ENCODE results near the gene TEKT1. TPM values are rescaled to one million over a fixed set of nuclear protein-coding genes. Genes with fewer than 3 reads are reported as not detected.

The TEKT1 gene
- total and polyA plus RNA-seq, 2 experiments from 2014 or later, result not detected

DNA sequence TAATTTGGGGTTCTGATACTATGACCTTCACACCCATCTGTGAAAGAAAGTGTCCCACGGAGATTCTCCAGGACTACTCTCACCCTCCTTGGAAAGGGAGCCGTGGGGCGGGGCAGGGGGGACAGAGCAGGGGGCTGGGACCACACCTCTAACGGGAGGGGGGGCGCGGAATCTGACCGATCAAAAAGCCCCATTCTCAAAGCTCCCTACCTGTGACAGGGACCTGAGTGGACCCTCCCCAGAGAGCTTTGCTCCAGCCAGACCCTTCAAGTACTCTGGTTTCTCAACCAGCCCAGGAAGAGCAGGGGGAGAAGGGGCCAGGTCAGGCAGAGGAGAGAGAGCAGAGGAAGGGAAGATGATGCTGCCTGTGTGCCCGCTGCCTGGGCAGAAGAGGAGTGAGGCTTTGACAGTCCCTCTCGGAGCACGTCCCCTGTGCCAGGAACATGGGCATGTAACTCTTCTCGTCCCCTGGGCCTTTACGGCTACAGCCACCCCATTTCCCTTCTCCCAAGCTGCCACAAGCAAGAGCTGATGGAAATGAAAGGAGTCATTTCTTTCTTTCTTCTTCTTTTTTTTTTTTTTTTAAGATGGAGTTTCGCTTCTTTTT is 75.0 kb downstream of the TEKT1 start:
- H3K27ac Mint-ChIP-seq, result no peak overlapping the region
- H3K9me3 Mint-ChIP-seq, result no peaks in the 10 kb centered on the region
- 0 out of 2 replicates have a peak, but pooled peaks cover 6% of the 10 kb centered on the region for H3K9me2 ChIP-seq (ENCODE audit: insufficient read depth)
- H3K27me3 ChIP-seq (ENCODE audit: insufficient read depth), result no peaks in the 10 kb centered on the region
- no peaks in the 10 kb centered on the region for H4K20me1 ChIP-seq (replicated peaks; ENCODE audit: insufficient read depth)
- peak overlapping the region; percentile 74; the same call in 1 of the 2 replicates for H2AFZ ChIP-seq
- H3K27me3 Mint-ChIP-seq (ENCODE audit: insufficient read depth, low read depth, poor library complexity), result peaks cover 15% of the 10 kb centered on the region
- peaks cover 22% of the 10 kb centered on the region for H3K4me1 ChIP-seq (ENCODE audit: insufficient read depth)
- H3K79me2 ChIP-seq (replicated peaks; ENCODE audit: insufficient read depth), result no peaks in the 10 kb centered on the region
- TF ChIP-seq ETS1 (IDR thresholded peaks at IDR 0.05) (no peak), EZH2 (IDR thresholded peaks at IDR 0.05; ENCODE audit: low read depth, unreplicated experiment) (no peak), JUNB (IDR thresholded peaks at IDR 0.05; ENCODE audit: unreplicated experiment) (no peak), ZNF114 (CRISPR knock-in tag; IDR thresholded peaks at IDR 0.05) (no peak), CTCF (conservative IDR thresholded peaks at IDR 0.05; ENCODE audit: low read depth in 2 of 2) (no peak), ZNF331 (CRISPR knock-in tag; IDR thresholded peaks at IDR 0.05; ENCODE audit: low read depth) (no peak), STAT1 (IDR thresholded peaks at IDR 0.05; ENCODE audit: unreplicated experiment) (no peak), REST (IDR thresholded peaks at IDR 0.05; ENCODE audit: unreplicated experiment) (no peak), CREB1 (CRISPR knock-in tag; IDR thresholded peaks at IDR 0.05; ENCODE audit: low read depth) (no peak), EZH2phosphoT487 (IDR thresholded peaks at IDR 0.05; ENCODE audit: unreplicated experiment) (no peak), ZNF462 (CRISPR knock-in tag; IDR thresholded peaks at IDR 0.05) (no peak), POLR2AphosphoS5 (IDR thresholded peaks at IDR 0.05; ENCODE audit: low read depth) (no peak), NANOG (IDR thresholded peaks at IDR 0.05; ENCODE audit: borderline replicate concordance) (no peak)
- H3K4me1 Mint-ChIP-seq, result peaks cover 30% of the 10 kb centered on the region
- H3K27ac ChIP-seq (ENCODE audit: low read depth), result no peak overlapping the region
- no peaks in the 10 kb centered on the region for H3K36me3 ChIP-seq (ENCODE audit: insufficient read depth)
- no peaks in the 10 kb centered on the region for H3F3A ChIP-seq (replicated peaks; ENCODE audit: low read depth)
- no peak overlapping the region for H3K4me3 ChIP-seq
- no peaks in the 10 kb centered on the region for H3K36me3 Mint-ChIP-seq (ENCODE audit: low read depth)
- H3K4me3 Mint-ChIP-seq, result no peak overlapping the region
- DNase-seq (ENCODE audit: low spot score) (no peak), ATAC-seq (no peak)
- no peak overlapping the region for H3K4me2 ChIP-seq

Measured in GM23338 (cell line).